ENCODE results near the gene CPM.

GRCh38 chr12:68821357-68822188, 111.4 kb downstream of the CPM start:
- TF ChIP-seq GLIS3 (CRISPR knock-in tag; IDR thresholded peaks at IDR 0.05) (no peak), TOX (CRISPR knock-in tag; IDR thresholded peaks at IDR 0.05; ENCODE audit: borderline replicate concordance) (no peak)
